PC-9 (cell line): Measurements from ENCODE around the gene GLYAT. TPM values are rescaled to one million over a fixed set of nuclear protein-coding genes. Genes with fewer than 3 reads are reported as not detected.

Source experiments
- BruUV-seq: library from RNA; stranded (reverse); fragments of 400-500 nt; replicated peaks from 2 replicates; lab custom pipeline; 2021; lab: Mats Ljungman, UMichigan
- CTCF ChIA-PET: fragments of 300-600 bp; sonication (Branson Sonifier 250); formaldehyde crosslinking; loops from one replicate; lab custom pipeline; 2022; ENCODE audit warnings: antibody characterized with exemption; lab: Charles Lee
- POLR2A ChIA-PET: fragments of 300-600 bp; sonication (Branson Sonifier 250); formaldehyde crosslinking; loops from one replicate; lab custom pipeline; 2022; ENCODE audit warnings: antibody characterized with exemption; ENCODE audit not compliant: unreplicated experiment; lab: Charles Lee
- DNase-seq, 2 experiments: peaks; one replicate each; pipeline versions ENCODE4 v3.0.0 to v3.0.0-alpha.2; 2015 to 2022; ENCODE audit warnings: mixed read lengths in 1 of 2
- H2AFZ ChIP-seq: fragments of 200-600 bp; sonication (generic); 2 replicates; pipeline ENCODE4 v1.8.1; 2017; ENCODE audit warnings: antibody characterized with exemption
- H3F3A ChIP-seq: fragments of 200-600 bp; sonication (generic); 2 replicates; pipeline ENCODE4 v1.8.1; 2017; ENCODE audit warnings: antibody characterized with exemption, mild to moderate bottlenecking, low read depth; ENCODE audit not compliant: insufficient read depth
- H3K27ac ChIP-seq: fragments of 200-600 bp; sonication (generic); 2 replicates; pipeline ENCODE4 v1.6.1; 2016; ENCODE audit warnings: mixed run types
- H3K27me3 ChIP-seq: fragments of 200-600 bp; sonication (generic); 2 replicates; pipeline ENCODE4 v1.6.1; 2016; ENCODE audit warnings: low read depth, mixed run types; ENCODE audit not compliant: insufficient read depth
- H3K36me3 ChIP-seq: fragments of 200-600 bp; sonication (generic); 2 replicates; pipeline ENCODE4 v1.6.1; 2016; ENCODE audit warnings: low read depth, mixed run types
- H3K4me1 ChIP-seq: fragments of 200-600 bp; sonication (generic); replicated peaks from 2 replicates; pipeline ENCODE4 v1.6.1; 2016; ENCODE audit warnings: mixed run types; ENCODE audit not compliant: insufficient read depth
- H3K4me2 ChIP-seq: fragments of 200-600 bp; sonication (generic); 2 replicates; pipeline ENCODE4 v1.6.1; 2017; ENCODE audit warnings: mixed run types
- H3K4me3 ChIP-seq: fragments of 200-600 bp; sonication (generic); 2 replicates; pipeline ENCODE4 v1.6.1; 2016; ENCODE audit warnings: mixed run types
- H3K79me2 ChIP-seq: fragments of 200-600 bp; sonication (generic); 2 replicates; pipeline ENCODE4 v1.6.1; 2017; ENCODE audit warnings: low read depth, mixed run types
- H3K9me2 ChIP-seq: fragments of 200-600 bp; sonication (generic); 2 replicates; pipeline ENCODE4 v1.8.1; 2017; ENCODE audit warnings: mild to moderate bottlenecking; ENCODE audit not compliant: insufficient read depth
- H3K9me3 ChIP-seq: fragments of 200-600 bp; sonication (generic); 2 replicates; pipeline ENCODE4 v1.8.1; 2016; ENCODE audit warnings: low read depth; ENCODE audit not compliant: insufficient read depth
- H4K20me1 ChIP-seq: fragments of 200-600 bp; sonication (generic); 2 replicates; pipeline ENCODE4 v1.8.1; 2017; ENCODE audit not compliant: insufficient read depth
- CTCF ChIP-seq: fragments of 200-600 bp; sonication (generic); conservative IDR thresholded peaks from 2 replicates; pipeline ENCODE4 v1.6.1; 2017; ENCODE audit warnings: mixed run types, antibody characterized with exemption, mild to moderate bottlenecking, moderate library complexity
- EZH2 ChIP-seq: fragments of 200-600 bp; sonication (generic); IDR thresholded peaks from 2 replicates; pipeline ENCODE4 v1.8.0; 2017; ENCODE audit warnings: antibody characterized with exemption, low read depth
- intact Hi-C: fragments of 100-400 bp; cut with micrococcal nuclease; formaldehyde crosslinking; loops from one replicate; pipeline ENCODE4 v1.10.0; 2022; ENCODE audit not compliant: unreplicated experiment
- total RNA-seq: library from RNA; stranded (reverse); gene quantifications from 2 replicates; pipeline ENCODE4 v1.2.3, GENCODE V29; 2021

The GLYAT gene
- total RNA-seq, 1 experiment from 2014 or later = not detected

GRCh38 chr11:58659404-58659803, 72.3 kb downstream of the GLYAT start:
- CTCF ChIA-PET = interaction anchor here (0.6 kb wide), 1 partner anchor 241 kb away, joined by 3 read pairs; no protein-coding TSS in a partner anchor
- H3K9me2 ChIP-seq = no peaks in the 10 kb centered on the region
- TF ChIP-seq EZH2 (no peak), CTCF (no peak)
- peak; percentile 47 to 96 for DNase-seq
- no peaks in the 10 kb centered on the region for H3K79me2 ChIP-seq
- peak overlapping the region; percentile 68 for H3K4me2 ChIP-seq
- H3K27ac ChIP-seq = peak overlapping the region; percentile 99
- intact Hi-C loops = loop anchor here (5.0 to 10.0 kb wide), 2 partner anchors 113 to 245 kb away; no protein-coding TSS in a partner anchor
- peak overlapping the region; percentile 26; the same call in 1 of the 2 replicates for H3K4me3 ChIP-seq
- POLR2A ChIA-PET = interaction anchor here (0.7 kb wide), 1 partner anchor 1366 kb away, joined by 8 read pairs; no protein-coding TSS in a partner anchor
- H3K4me1 ChIP-seq = peaks cover 57% of the 10 kb centered on the region
- peaks cover 13% of the 10 kb centered on the region; the same call in 1 of the 2 replicates for H3K9me3 ChIP-seq
- H3K36me3 ChIP-seq = no peaks in the 10 kb centered on the region
- peak overlapping the region; percentile 71; the same call in 1 of the 2 replicates for H2AFZ ChIP-seq
- H4K20me1 ChIP-seq = no peaks in the 10 kb centered on the region
- BruUV-seq = no TSS peak
- no peaks in the 10 kb centered on the region for H3K27me3 ChIP-seq
- peaks cover 41% of the 10 kb centered on the region for H3F3A ChIP-seq

Other genes starting within 250 kb of the GLYAT start
- not detected in 2 replicates for gene OR5B21, start 223.8 kb downstream of the GLYAT start, total RNA-seq
- 7.1 and 10.3 TPM in 2 replicates for gene LPXN, start 156.1 kb downstream of the GLYAT start, total RNA-seq
- gene ZFP91, start 152.9 kb downstream of the GLYAT start, total RNA-seq = 40.6 and 67.5 TPM in 2 replicates
- 2.1 and 3.4 TPM in 2 replicates for gene CNTF, start 109.3 kb downstream of the GLYAT start, total RNA-seq
- not detected in 2 replicates for gene GLYATL2, start 112.8 kb upstream of the GLYAT start, total RNA-seq
- not detected in 2 replicates for gene GLYATL1, start 207.5 kb upstream of the GLYAT start, total RNA-seq